ENCODE data around the gene CAMTA1.

The CAMTA1 gene

GRCh38 chr1:7401814-7402547 is 616.7 kb downstream of the CAMTA1 start:
- Histone ChIP-seq H3K27ac (ENCODE audit: insufficient read depth, low read depth, low read length, poor library complexity, severe bottlenecking) (no peak overlapping the region), H3K27me3 (ENCODE audit: control insufficient read depth, insufficient read depth, low read length, poor library complexity, severe bottlenecking) (no peaks in the 10 kb centered on the region), H3K4me1 (ENCODE audit: control insufficient read depth, insufficient read depth, low read length) (no peaks in the 10 kb centered on the region), H3K9me3 (ENCODE audit: control insufficient read depth, low read length) (no peaks in the 10 kb centered on the region), H3K36me3 (ENCODE audit: control insufficient read depth, insufficient read depth, low read length) (no peaks in the 10 kb centered on the region), H3K4me3 (ENCODE audit: insufficient read depth, low read depth, low read length) (no peak overlapping the region)
- WGBS, 2 experiments, result 73 to 79% methylated on average over 4 of the region's 4 CpGs

DNA sequence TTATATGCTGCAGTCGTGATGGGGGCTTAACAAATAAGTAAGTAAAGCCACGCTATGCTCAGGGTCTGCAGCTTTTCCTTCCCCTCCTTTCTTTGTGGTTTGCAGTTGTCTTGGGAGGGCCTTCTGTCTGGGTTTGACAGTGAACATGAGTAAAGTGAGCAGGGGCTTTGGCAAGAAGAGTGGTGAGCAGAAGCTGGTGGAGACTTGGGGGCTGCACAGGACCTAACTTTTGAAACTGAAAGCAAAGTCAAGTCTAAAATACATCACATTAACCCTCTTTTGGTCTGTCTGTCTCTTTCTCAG is 617.2 kb downstream of the CAMTA1 start:
- 85 to 90% methylated on average over 2 of the region's 2 CpGs for WGBS, 2 experiments
- Histone ChIP-seq H3K4me1 (ENCODE audit: control insufficient read depth, insufficient read depth, low read length) (no peaks in the 10 kb centered on the region), H3K36me3 (ENCODE audit: control insufficient read depth, insufficient read depth, low read length) (no peaks in the 10 kb centered on the region), H3K4me3 (ENCODE audit: insufficient read depth, low read depth, low read length) (no peak overlapping the region), H3K9me3 (ENCODE audit: control insufficient read depth, low read length) (no peaks in the 10 kb centered on the region), H3K27me3 (ENCODE audit: control insufficient read depth, insufficient read depth, low read length, poor library complexity, severe bottlenecking) (no peaks in the 10 kb centered on the region), H3K27ac (ENCODE audit: insufficient read depth, low read depth, low read length, poor library complexity, severe bottlenecking) (no peak overlapping the region)

DNA sequence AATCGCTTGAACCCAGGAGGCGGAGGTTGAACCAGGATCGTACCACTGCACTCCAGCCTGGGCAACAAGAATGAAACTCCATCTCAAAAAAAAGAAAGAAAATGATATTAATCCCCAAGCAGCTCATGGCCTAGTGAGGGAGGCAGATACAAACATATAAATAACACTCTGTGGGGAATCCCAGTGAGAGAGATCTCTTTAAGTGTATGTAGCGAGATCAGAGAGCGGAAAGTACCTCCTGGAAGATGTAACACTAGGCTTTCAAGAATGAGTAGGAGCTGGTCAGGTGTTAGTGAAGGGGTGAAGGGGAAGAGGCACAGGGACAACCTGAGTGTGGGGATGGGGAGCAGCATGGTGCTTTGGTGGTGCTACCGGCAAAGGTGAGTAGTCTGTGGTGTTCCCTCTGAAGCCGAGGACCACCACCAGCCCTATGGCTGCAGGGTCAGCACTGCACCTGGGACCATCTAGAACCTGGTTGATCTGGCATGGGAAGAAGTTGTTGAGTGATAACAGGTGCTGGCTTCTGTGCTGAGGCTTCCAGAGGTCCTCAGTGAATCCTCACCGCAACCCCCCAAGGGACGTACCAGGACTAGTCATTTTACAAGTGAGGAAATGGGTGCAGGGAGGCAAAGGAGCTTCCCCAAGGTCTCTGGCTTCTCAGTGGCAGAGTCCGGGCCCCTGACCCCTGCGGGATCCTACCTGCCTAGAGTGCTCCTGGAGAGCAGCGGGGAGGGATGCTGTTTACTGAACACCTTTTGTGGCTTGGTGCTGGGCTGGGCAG is 618.2 kb downstream of the CAMTA1 start:
- H3K36me3 ChIP-seq (ENCODE audit: control insufficient read depth, insufficient read depth, low read length), result no peaks in the 10 kb centered on the region
- no peaks in the 10 kb centered on the region for H3K4me1 ChIP-seq (ENCODE audit: control insufficient read depth, insufficient read depth, low read length)
- no peak overlapping the region for H3K27ac ChIP-seq (ENCODE audit: insufficient read depth, low read depth, low read length, poor library complexity, severe bottlenecking)
- H3K9me3 ChIP-seq (ENCODE audit: control insufficient read depth, low read length), result no peaks in the 10 kb centered on the region
- no peaks in the 10 kb centered on the region for H3K27me3 ChIP-seq (ENCODE audit: control insufficient read depth, insufficient read depth, low read length, poor library complexity, severe bottlenecking)
- 95 to 97% methylated on average over 12 of the region's 12 CpGs for WGBS, 2 experiments
- H3K4me3 ChIP-seq (ENCODE audit: insufficient read depth, low read depth, low read length), result no peak overlapping the region

- H3K27me3 ChIP-seq (ENCODE audit: control insufficient read depth, insufficient read depth, low read length, poor library complexity, severe bottlenecking), result no peaks in the 10 kb centered on the region
- WGBS, 2 experiments, result 91 to 93% methylated on average over 18 of the region's 18 CpGs
- no peaks in the 10 kb centered on the region for H3K9me3 ChIP-seq (ENCODE audit: control insufficient read depth, low read length)
- H3K36me3 ChIP-seq (ENCODE audit: control insufficient read depth, insufficient read depth, low read length), result no peaks in the 10 kb centered on the region
- H3K4me3 ChIP-seq (ENCODE audit: insufficient read depth, low read depth, low read length), result no peak overlapping the region
- no peaks in the 10 kb centered on the region for H3K4me1 ChIP-seq (ENCODE audit: control insufficient read depth, insufficient read depth, low read length)
- H3K27ac ChIP-seq (ENCODE audit: insufficient read depth, low read depth, low read length, poor library complexity, severe bottlenecking), result no peak overlapping the region
Observed at GRCh38 chr1:7404046-7404742, 618.9 kb downstream of the CAMTA1 start.

DNA sequence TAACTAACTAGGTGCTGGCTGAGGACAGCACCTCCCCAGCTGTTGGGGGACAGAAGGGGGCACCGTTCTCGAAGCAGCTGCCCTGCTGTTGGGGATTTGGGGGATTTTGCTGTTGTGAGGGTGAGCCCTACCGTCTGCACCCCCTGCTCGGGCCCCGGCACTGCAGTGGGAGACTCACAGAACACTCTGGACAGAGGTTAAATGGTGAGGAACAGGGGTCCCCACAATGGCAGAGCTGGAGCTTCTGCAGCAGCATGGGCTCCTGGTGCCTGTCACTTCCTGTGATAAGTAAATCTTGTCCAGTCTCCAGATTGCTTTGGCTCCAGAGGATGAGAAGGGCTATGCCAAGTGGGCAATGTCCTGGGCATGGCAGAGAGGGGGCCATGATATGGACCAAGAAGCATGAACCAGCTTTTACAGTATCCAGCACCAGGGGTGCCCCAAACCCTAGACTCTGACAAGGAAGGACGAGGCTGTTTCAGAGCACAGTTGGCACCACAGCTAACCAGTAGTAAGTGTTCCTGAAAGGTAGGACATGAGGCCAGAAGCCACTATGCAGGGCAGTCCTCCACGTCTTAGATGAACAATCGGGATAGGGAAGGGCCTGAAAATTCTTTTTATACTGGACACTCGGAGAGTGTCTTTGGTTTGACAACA is 620.7 kb downstream of the CAMTA1 start:
- Histone ChIP-seq H3K4me3 (ENCODE audit: insufficient read depth, low read depth, low read length) (no peak overlapping the region), H3K4me1 (ENCODE audit: control insufficient read depth, insufficient read depth, low read length) (no peaks in the 10 kb centered on the region), H3K27ac (ENCODE audit: insufficient read depth, low read depth, low read length, poor library complexity, severe bottlenecking) (no peak overlapping the region), H3K27me3 (ENCODE audit: control insufficient read depth, insufficient read depth, low read length, poor library complexity, severe bottlenecking) (no peaks in the 10 kb centered on the region), H3K36me3 (ENCODE audit: control insufficient read depth, insufficient read depth, low read length) (no peaks in the 10 kb centered on the region), H3K9me3 (ENCODE audit: control insufficient read depth, low read length) (no peaks in the 10 kb centered on the region)
- WGBS, 2 experiments, result 94 to 95% methylated on average over 9 of the region's 9 CpGs

GRCh38 chr1:7406641-7407543 is 621.6 kb downstream of the CAMTA1 start:
- Histone ChIP-seq H3K27ac (ENCODE audit: insufficient read depth, low read depth, low read length, poor library complexity, severe bottlenecking) (no peak overlapping the region), H3K27me3 (ENCODE audit: control insufficient read depth, insufficient read depth, low read length, poor library complexity, severe bottlenecking) (no peaks in the 10 kb centered on the region), H3K4me1 (ENCODE audit: control insufficient read depth, insufficient read depth, low read length) (no peaks in the 10 kb centered on the region), H3K4me3 (ENCODE audit: insufficient read depth, low read depth, low read length) (no peak overlapping the region), H3K36me3 (ENCODE audit: control insufficient read depth, insufficient read depth, low read length) (no peaks in the 10 kb centered on the region), H3K9me3 (ENCODE audit: control insufficient read depth, low read length) (no peaks in the 10 kb centered on the region)
- WGBS, 2 experiments, result 89 to 90% methylated on average over 18 of the region's 18 CpGs

DNA sequence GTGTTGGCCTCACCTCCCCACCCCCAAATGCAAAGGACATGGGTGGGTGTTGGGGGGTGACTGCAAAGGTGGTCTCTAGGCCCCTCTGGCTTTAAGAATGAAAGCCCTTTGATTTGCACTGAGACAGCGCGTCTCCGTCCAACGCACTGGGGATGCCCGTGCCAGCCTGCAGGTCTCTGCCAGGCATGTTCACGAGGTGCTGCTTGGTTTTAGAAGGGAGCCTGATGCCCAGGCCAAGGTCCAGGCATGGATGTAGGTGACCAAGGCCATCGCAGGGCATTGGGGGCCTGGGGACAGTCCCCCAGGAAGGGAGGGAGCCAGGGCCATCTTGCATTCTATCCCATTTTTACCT is 622.3 kb downstream of the CAMTA1 start:
- 95% methylated on average over 7 of the region's 7 CpGs for WGBS, 2 experiments
- Histone ChIP-seq H3K9me3 (ENCODE audit: control insufficient read depth, low read length) (no peaks in the 10 kb centered on the region), H3K4me3 (ENCODE audit: insufficient read depth, low read depth, low read length) (no peak overlapping the region), H3K4me1 (ENCODE audit: control insufficient read depth, insufficient read depth, low read length) (no peaks in the 10 kb centered on the region), H3K27me3 (ENCODE audit: control insufficient read depth, insufficient read depth, low read length, poor library complexity, severe bottlenecking) (no peaks in the 10 kb centered on the region), H3K36me3 (ENCODE audit: control insufficient read depth, insufficient read depth, low read length) (no peaks in the 10 kb centered on the region), H3K27ac (ENCODE audit: insufficient read depth, low read depth, low read length, poor library complexity, severe bottlenecking) (no peak overlapping the region)

DNA sequence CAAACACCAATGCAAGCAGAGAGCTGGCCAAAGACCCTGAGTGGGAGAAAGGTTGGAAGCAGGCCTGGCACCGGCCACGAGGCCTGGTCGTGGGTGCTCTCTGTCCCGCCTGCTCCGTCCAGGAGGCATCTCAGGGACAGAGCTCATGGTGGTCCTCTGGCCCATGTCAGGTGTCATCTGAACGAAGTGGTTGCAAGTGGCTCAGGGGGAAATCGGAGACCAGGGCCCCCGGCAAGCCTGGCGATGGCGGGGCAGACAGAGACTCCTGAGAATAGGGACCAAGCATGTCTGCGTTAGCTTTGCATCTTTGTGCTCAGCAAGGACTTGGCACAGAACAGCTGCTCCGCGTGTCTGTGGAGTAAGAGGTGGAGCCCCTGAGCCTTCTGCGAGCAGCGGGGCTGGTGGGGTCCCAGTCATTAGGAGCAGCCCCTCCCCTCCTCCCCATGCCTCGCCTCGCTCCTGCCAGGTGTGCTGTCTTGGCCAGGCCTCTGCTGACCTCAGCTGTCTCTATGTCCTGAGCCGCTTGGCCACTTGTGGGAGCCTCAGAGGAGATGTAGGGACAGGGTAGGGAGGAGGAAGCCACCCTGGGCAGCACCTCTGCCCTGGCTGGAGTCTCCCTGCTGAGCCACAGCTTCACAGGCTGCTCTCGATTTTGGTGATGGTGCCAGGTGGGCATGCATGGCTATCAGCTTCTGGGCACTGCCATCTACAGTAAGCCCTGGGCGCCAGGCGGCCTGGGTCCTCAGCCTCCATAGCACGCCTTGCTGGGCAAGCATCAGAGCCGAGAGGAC is 622.9 kb downstream of the CAMTA1 start:
- Histone ChIP-seq H3K9me3 (ENCODE audit: control insufficient read depth, low read length) (no peaks in the 10 kb centered on the region), H3K27me3 (ENCODE audit: control insufficient read depth, insufficient read depth, low read length, poor library complexity, severe bottlenecking) (no peaks in the 10 kb centered on the region), H3K27ac (ENCODE audit: insufficient read depth, low read depth, low read length, poor library complexity, severe bottlenecking) (no peak overlapping the region), H3K4me1 (ENCODE audit: control insufficient read depth, insufficient read depth, low read length) (no peaks in the 10 kb centered on the region), H3K4me3 (ENCODE audit: insufficient read depth, low read depth, low read length) (no peak overlapping the region), H3K36me3 (ENCODE audit: control insufficient read depth, insufficient read depth, low read length) (no peaks in the 10 kb centered on the region)
- 95 to 96% methylated on average over 23 of the region's 23 CpGs for WGBS, 2 experiments

GRCh38 chr1:7408771-7409150 is 623.5 kb downstream of the CAMTA1 start:
- Histone ChIP-seq H3K27ac (ENCODE audit: insufficient read depth, low read depth, low read length, poor library complexity, severe bottlenecking) (no peak overlapping the region), H3K27me3 (ENCODE audit: control insufficient read depth, insufficient read depth, low read length, poor library complexity, severe bottlenecking) (no peaks in the 10 kb centered on the region), H3K4me1 (ENCODE audit: control insufficient read depth, insufficient read depth, low read length) (no peaks in the 10 kb centered on the region), H3K4me3 (ENCODE audit: insufficient read depth, low read depth, low read length) (no peak overlapping the region), H3K36me3 (ENCODE audit: control insufficient read depth, insufficient read depth, low read length) (no peaks in the 10 kb centered on the region), H3K9me3 (ENCODE audit: control insufficient read depth, low read length) (no peaks in the 10 kb centered on the region)
- WGBS, 2 experiments, result 94% methylated on average over 5 of the region's 5 CpGs
